Sigmoid colon (tissue), 4 donors: Measurements from ENCODE around the gene NUDT4.
A peak's percentile ranks its signal among the peaks of the same experiment; 100 is the strongest.

Experiments used
- CTCF ChIP-seq, 4 experiments: fragments of 450-650 bp in 3 of 4; fragments of 200-600 bp in 1 of 4; IDR thresholded peaks; one replicate each; pipeline ENCODE4 v1.5.1; 2016 to 2019; ENCODE audit warnings: antibody characterized with exemption in 4 of 4, mild to moderate bottlenecking in 3 of 4, moderate library complexity in 2 of 4
- POLR2A ChIP-seq, 2 donors: fragments of 450-650 bp; IDR thresholded peaks; one replicate each; pipeline ENCODE4 v1.6.1; 2016; ENCODE audit warnings: antibody characterized with exemption in 2 of 2, mild to moderate bottlenecking in 2 of 2, moderate library complexity in 2 of 2
- POLR2AphosphoS5 ChIP-seq, 4 donors: sonication (generic); formaldehyde crosslinking; IDR thresholded peaks; one replicate each; pipeline ENCODE4 v1.6.1; 2017; ENCODE audit warnings: antibody characterized with exemption in 4 of 4

DNA sequence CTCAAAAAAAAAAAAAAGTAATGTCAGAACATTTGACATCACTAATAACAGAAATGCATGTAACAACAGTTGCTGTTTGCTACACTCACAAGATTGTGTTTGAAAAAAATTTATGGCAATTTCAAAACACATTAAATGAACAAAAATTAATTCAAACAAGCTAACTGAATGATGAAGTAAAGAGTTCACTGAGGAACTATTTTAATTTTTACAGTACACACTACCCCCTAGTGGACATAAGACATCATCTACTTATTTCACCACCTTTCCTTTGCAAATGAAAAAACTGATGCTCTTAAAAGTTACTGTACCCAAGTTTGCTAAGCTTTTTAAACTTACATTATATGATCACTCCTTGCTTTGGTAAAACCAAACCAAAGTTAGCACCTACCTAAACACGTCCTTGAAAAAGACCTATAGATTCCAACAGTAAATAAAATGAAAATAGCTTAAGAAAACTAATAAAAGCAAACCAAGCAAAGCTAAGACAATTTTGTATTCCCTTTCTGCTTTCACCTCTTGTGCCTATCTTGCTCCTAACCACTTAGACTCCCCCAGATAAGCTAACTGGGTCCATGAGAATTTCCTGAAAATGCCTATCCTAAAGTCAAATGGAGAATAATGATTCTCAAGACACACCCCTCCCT is 41.8 kb downstream of the NUDT4 start:
- TF ChIP-seq CTCF (IDR thresholded peaks at IDR 0.05) (peak; percentile 41 to 65 (median 54)), POLR2AphosphoS5 (IDR thresholded peaks at IDR 0.05) (no peak), POLR2A (IDR thresholded peaks at IDR 0.05) (no peak)
